Measurements from ENCODE around the gene AP3S1.

- TF ChIP-seq EZH2phosphoT487 (IDR thresholded peaks at IDR 0.05; ENCODE audit: borderline replicate concordance, low read depth, low read length), result no peak
- TF ChIP-seq, protein P1, sequence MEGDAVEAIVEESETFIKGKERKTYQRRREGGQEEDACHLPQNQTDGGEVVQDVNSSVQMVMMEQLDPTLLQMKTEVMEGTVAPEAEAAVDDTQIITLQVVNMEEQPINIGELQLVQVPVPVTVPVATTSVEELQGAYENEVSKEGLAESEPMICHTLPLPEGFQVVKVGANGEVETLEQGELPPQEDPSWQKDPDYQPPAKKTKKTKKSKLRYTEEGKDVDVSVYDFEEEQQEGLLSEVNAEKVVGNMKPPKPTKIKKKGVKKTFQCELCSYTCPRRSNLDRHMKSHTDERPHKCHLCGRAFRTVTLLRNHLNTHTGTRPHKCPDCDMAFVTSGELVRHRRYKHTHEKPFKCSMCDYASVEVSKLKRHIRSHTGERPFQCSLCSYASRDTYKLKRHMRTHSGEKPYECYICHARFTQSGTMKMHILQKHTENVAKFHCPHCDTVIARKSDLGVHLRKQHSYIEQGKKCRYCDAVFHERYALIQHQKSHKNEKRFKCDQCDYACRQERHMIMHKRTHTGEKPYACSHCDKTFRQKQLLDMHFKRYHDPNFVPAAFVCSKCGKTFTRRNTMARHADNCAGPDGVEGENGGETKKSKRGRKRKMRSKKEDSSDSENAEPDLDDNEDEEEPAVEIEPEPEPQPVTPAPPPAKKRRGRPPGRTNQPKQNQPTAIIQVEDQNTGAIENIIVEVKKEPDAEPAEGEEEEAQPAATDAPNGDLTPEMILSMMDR (conservative IDR thresholded peaks at IDR 0.05; ENCODE audit: low read length), result no peak
Observed at GRCh38 chr5:115963566-115963965, 121.8 kb downstream of the AP3S1 start.

All from OCI-LY7 (cell line).